GM12878 (cell line): ENCODE measurements around the gene SLC37A1. TPM values are rescaled to one million over a fixed set of nuclear protein-coding genes. Genes with fewer than 3 reads are reported as not detected.

Experiments
- ATAC-seq: fragments of 200-7000 bp; cut with Tn5 transposase; 3 replicates; pipeline ENCODE4 v1.9.1; 2020; ENCODE audit warnings: mild to moderate bottlenecking, moderate library complexity
- BruUV-seq: library from RNA; stranded (reverse); fragments of 400-500 nt; replicated peaks from 2 replicates; lab custom pipeline; 2021; lab: Mats Ljungman, UMichigan
- CTCF ChIA-PET: fragments of 300-600 bp; sonication (Branson Sonifier 250); formaldehyde crosslinking; extraction: SDS; loops from one replicate; lab custom pipeline; 2021; ENCODE audit warnings: inconsistent platforms; lab: Yijun Ruan, JAX
- POLR2A ChIA-PET: fragments of 350-600 bp; formaldehyde crosslinking; extraction: SDS; loops from one replicate; lab custom pipeline; 2021; ENCODE audit warnings: inconsistent platforms; lab: Charles Lee
- RAD21 ChIA-PET: fragments of 300-600 bp; sonication (Branson Sonifier 250); formaldehyde crosslinking; loops from one replicate; lab custom pipeline; 2023; ENCODE audit warnings: antibody characterized with exemption; ENCODE audit not compliant: unreplicated experiment; lab: Charles Lee
- SMC1A ChIA-PET: fragments of 300-600 bp; sonication (Branson Sonifier 250); formaldehyde crosslinking; loops from one replicate; lab custom pipeline; 2023; ENCODE audit not compliant: unreplicated experiment, uncharacterized antibody; lab: Charles Lee
- DNase-seq: peaks from one replicate; pipeline ENCODE4 v3.0.0-alpha.2; 2011; ENCODE audit warnings: low read depth, low spot score
- FAIRE-seq: peaks from 3 replicates; lab custom pipeline; 2011; peaks lifted over from hg19 to GRCh38; lab: Jason Lieb, UNC
- H2AFZ ChIP-seq: 2 replicates; pipeline ENCODE4 v1.6.0; 2011; ENCODE audit warnings: low read depth, low read length, control low read depth; ENCODE audit not compliant: control insufficient read depth
- H3K27ac ChIP-seq: 2 replicates; pipeline ENCODE4 v1.5.1; 2011; ENCODE audit warnings: control low read depth; ENCODE audit not compliant: control insufficient read depth, insufficient read depth
- H3K27me3 ChIP-seq, 2 experiments: replicated peaks in 1 of 2; 2 replicates each; pipeline versions ENCODE4 v1.6.0 to v1.6.1; 2011; ENCODE audit warnings: low read length in 1 of 2; ENCODE audit not compliant: control insufficient read depth in 2 of 2, insufficient read depth in 2 of 2
- H3K36me3 ChIP-seq, 2 experiments: 2 replicates each; pipeline ENCODE4 v1.5.1; 2011; ENCODE audit warnings: low read length in 1 of 2; ENCODE audit not compliant: control insufficient read depth in 2 of 2, insufficient read depth in 2 of 2
- H3K4me1 ChIP-seq: 2 replicates; pipeline ENCODE4 v1.6.1; 2011; ENCODE audit warnings: mild to moderate bottlenecking, low read length, moderate library complexity, mixed read lengths; ENCODE audit not compliant: control insufficient read depth, insufficient read depth
- H3K4me2 ChIP-seq: 2 replicates; pipeline ENCODE4 v1.6.0; 2011; ENCODE audit warnings: control low read depth; ENCODE audit not compliant: control insufficient read depth, insufficient read depth
- H3K4me3 ChIP-seq: fragments of 200-600 bp; sonication (generic); 2 replicates; pipeline ENCODE4 v1.5.1; 2016
- H3K79me2 ChIP-seq: 2 replicates; pipeline ENCODE4 v1.6.0; 2011; ENCODE audit warnings: low read length; ENCODE audit not compliant: control insufficient read depth, insufficient read depth
- H3K9ac ChIP-seq: 2 replicates; pipeline ENCODE4 v1.8.0; 2011; ENCODE audit warnings: low read length, control low read depth, mixed read lengths; ENCODE audit not compliant: control insufficient read depth, insufficient read depth
- H3K9me3 ChIP-seq: replicated peaks from 3 replicates; pipeline ENCODE4 v1.5.1; 2011; ENCODE audit warnings: mild to moderate bottlenecking, low read length; ENCODE audit not compliant: control insufficient read depth, insufficient read depth
- H4K20me1 ChIP-seq: 2 replicates; pipeline ENCODE4 v1.6.0; 2011; ENCODE audit not compliant: control insufficient read depth, insufficient read depth
- DPF2 ChIP-seq: fragments of 450-650 bp; IDR thresholded peaks from 2 replicates; pipeline ENCODE4 v1.6.1; 2017; ENCODE audit warnings: mild to moderate bottlenecking
- HDGF ChIP-seq: fragments of 450-650 bp; IDR thresholded peaks from 2 replicates; pipeline ENCODE4 v1.6.1; 2016; ENCODE audit warnings: antibody characterized with exemption
- IRF5 ChIP-seq: fragments of 450-650 bp; IDR thresholded peaks from 2 replicates; pipeline ENCODE4 v1.6.1; 2017; ENCODE audit warnings: borderline replicate concordance
- MLLT1 ChIP-seq: fragments of 450-650 bp; IDR thresholded peaks from 2 replicates; pipeline ENCODE4 v1.6.1; 2016; ENCODE audit warnings: mild to moderate bottlenecking
- MTA2 ChIP-seq: fragments of 450-650 bp; IDR thresholded peaks from 2 replicates; pipeline ENCODE4 v1.6.1; 2016; ENCODE audit warnings: low read depth, mild to moderate bottlenecking, moderate library complexity
- NFYA ChIP-seq: IDR thresholded peaks from 2 replicates; pipeline ENCODE4 v1.6.1; 2011; ENCODE audit warnings: low read depth, mild to moderate bottlenecking, low read length, improper control_type of control experiment, borderline replicate concordance
- NFYB ChIP-seq: IDR thresholded peaks from 2 replicates; pipeline ENCODE4 v1.6.1; 2011; ENCODE audit warnings: low read depth, mild to moderate bottlenecking, low read length, improper control_type of control experiment, moderate library complexity; ENCODE audit not compliant: insufficient read depth
- PKNOX1 ChIP-seq: fragments of 450-650 bp; IDR thresholded peaks from 2 replicates; pipeline ENCODE4 v1.6.1; 2016; ENCODE audit warnings: mild to moderate bottlenecking
- PML ChIP-seq: IDR thresholded peaks from 2 replicates; pipeline ENCODE4 v1.6.1; 2012; ENCODE audit warnings: low read length, inconsistent platforms
- SIX5 ChIP-seq: IDR thresholded peaks from 2 replicates; pipeline ENCODE4 v1.6.1; 2011; ENCODE audit warnings: mild to moderate bottlenecking, low read depth, low read length, moderate library complexity; ENCODE audit not compliant: severe bottlenecking
- SP1 ChIP-seq: IDR thresholded peaks from one replicate; pipeline ENCODE4 v1.6.1; 2011; ENCODE audit warnings: low read depth, low read length
- TARDBP ChIP-seq: IDR thresholded peaks from 2 replicates; pipeline ENCODE4 v1.6.1; 2016; ENCODE audit warnings: borderline replicate concordance
- ZBTB33 ChIP-seq: fragments of 450-650 bp; IDR thresholded peaks from 2 replicates; pipeline ENCODE4 v1.6.1; 2017; ENCODE audit warnings: mild to moderate bottlenecking
- ZNF207 ChIP-seq: fragments of 450-650 bp; IDR thresholded peaks from 2 replicates; pipeline ENCODE4 v1.6.1; 2014; ENCODE audit warnings: antibody characterized with exemption, mild to moderate bottlenecking, borderline replicate concordance
- WGBS: methylation state at CpG from one replicate; pipeline ENCODE4 v1.1.6; 2016; ENCODE audit warnings: low lambda C conversion rate; ENCODE audit not compliant: insufficient replicate concordance, insufficient coverage; ENCODE audit errors: missing lambda C conversion rate; 5-methylcytosine and 5-hydroxymethylcytosine counted together
- in situ Hi-C: fragments of 300-500 bp; cut with MboI; formaldehyde crosslinking; loops from 9 replicates; pipeline ENCODE4 v1.14.3; 2018; ENCODE audit warnings: mixed read lengths
- intact Hi-C: fragments of 100-400 bp; cut with micrococcal nuclease; formaldehyde crosslinking; loops from one replicate; pipeline ENCODE4 v1.14.2; 2022; ENCODE audit not compliant: unreplicated experiment
- polyA plus RNA-seq, 11 experiments: library from polyadenylated mRNA; depleted of rRNA in 4 of 11; unstranded in 6 of 11; stranded (reverse) in 5 of 11; fragments of >200 nt; fragmentation: Nextera tagmentation in 4 of 11; fragmentation: Illumina TruSeq in 1 of 11; extraction: Ambion mirVana in 4 of 11; extraction: Trizol in 1 of 11; gene quantifications; 1 replicate in 1 of 11; 2 replicates in 10 of 11; pipeline versions ENCODE4 v1.2.1 to v1.2.3, GENCODE V29; 2011 to 2016; ENCODE audit warnings: inconsistent platforms in 2 of 11, missing spikeins in 2 of 11, low read depth in 1 of 11
- total RNA-seq, 4 experiments: library from RNA; depleted of rRNA in 3 of 4; stranded (reverse); fragments of >200 nt in 3 of 4; fragmentation: Illumina TruSeq in 1 of 4; extraction: Trizol in 1 of 4; gene quantifications; 2 replicates each; pipeline versions ENCODE4 v1.2.1 to v1.2.3, GENCODE V29; 2013 to 2021

SLC37A1 gene
- total and polyA plus RNA-seq, 10 of the 15 experiments (the other 5 are each of a cell fraction or from before 2014, with no cell fraction given): 1.1 to 35.5 (median 24.4) TPM

- TF ChIP-seq IRF5: no peak
- TF ChIP-seq, all 136 proteins: peak for 14
Measured at GRCh38 chr21:42513151-42513984, at the start of gene SLC37A1 (continued).

- Histone ChIP-seq H3K36me3 (no peaks in the 10 kb centered on the region), H3K27ac (peak overlapping the region; percentile 59; the same call in 1 of the 2 replicates), H3K9ac (no peak overlapping the region), H4K20me1 (no peaks in the 10 kb centered on the region), H3K9me3 (no peaks in the 10 kb centered on the region), H3K4me2 (no peak overlapping the region), H3K79me2 (no peaks in the 10 kb centered on the region), H2AFZ (peak overlapping the region; percentile 12), H3K4me1 (peaks cover 80% of the 10 kb centered on the region), H3K27me3 (no peaks in the 10 kb centered on the region), H3K4me3 (no peak overlapping the region)
- DNase-seq (no peak), ATAC-seq (peak; percentile 1; the same call in 1 of the 3 replicates), FAIRE-seq (no peak)
- ChIA-PET CTCF (interaction anchor here (0.6 to 7.8 kb wide), 2 partner anchors 12 to 72 kb away, joined by 3 to 168 read pairs; no protein-coding TSS in a partner anchor), RAD21 (interaction anchor here (0.8 to 7.2 kb wide), 5 partner anchors 12 to 71 kb away, joined by 3 to 146 read pairs (median 4); no protein-coding TSS in a partner anchor), SMC1A (interaction anchor here (0.5 to 12.0 kb wide), 5 partner anchors 42 to 153 kb away, joined by 3 to 268 read pairs (median 4); no protein-coding TSS in a partner anchor), POLR2A (interaction anchor here (0.6 to 1.8 kb wide), 5 partner anchors 63 to 178 kb away, joined by 3 to 9 read pairs (median 5); no protein-coding TSS in a partner anchor)
- WGBS: 54% methylated on average over 17 of the region's 17 CpGs
- BruUV-seq: no TSS peak
- in situ Hi-C loops: no loop called here
- intact Hi-C loops: loop anchor here (10.0 kb wide), 1 partner anchor 229 kb away; no protein-coding TSS in a partner anchor
- peak; percentile 84 for TF ChIP-seq HDGF
- peak; percentile 88 for TF ChIP-seq SP1
- TF ChIP-seq MLLT1: peak; percentile 71
- TF ChIP-seq SIX5: no peak
- no peak for TF ChIP-seq TARDBP
- TF ChIP-seq PML: no peak
- TF ChIP-seq NFYB: peak; percentile 82
- 0 out of 2 replicates have a peak, but pooled peaks have one; percentile 22 for TF ChIP-seq ZBTB33
- TF ChIP-seq ZNF207: no peak
- no peak for TF ChIP-seq MTA2
- peak; percentile 48 for TF ChIP-seq NFYA
- peak; percentile 98 for TF ChIP-seq PKNOX1
- TF ChIP-seq DPF2: peak; percentile 61; the same call in 1 of the 2 replicates
Measured at GRCh38 chr21:42463861-42464515, 49.7 kb upstream of the SLC37A1 start.
